Measurements from ENCODE around the gene NTM. TPM values are rescaled to one million over a fixed set of nuclear protein-coding genes. Genes with fewer than 3 reads are reported as not detected.

The NTM gene
- total RNA-seq, 3 donors from 2014 or later: 0.66 to 9.0 (median 1.0) TPM

DNA sequence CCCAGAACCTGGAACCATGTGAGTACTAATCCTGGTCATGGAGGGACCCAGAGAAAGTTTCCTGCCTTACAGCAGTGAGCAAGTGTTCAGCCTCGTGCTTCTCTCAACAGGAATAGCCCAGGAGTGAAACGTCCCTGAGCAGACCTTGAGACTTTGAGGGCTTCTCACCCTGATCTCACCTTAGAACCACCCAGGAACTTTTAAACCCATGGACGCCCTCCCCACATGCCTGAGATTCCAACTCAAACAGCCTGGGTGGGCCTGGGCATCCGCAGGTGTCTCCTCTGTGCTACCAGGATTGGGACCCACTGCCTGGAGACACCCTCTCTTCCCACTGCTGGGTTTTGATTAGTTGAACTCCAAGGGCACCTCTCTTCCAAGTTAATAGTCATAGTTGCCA, 297.2 kb downstream of the NTM start:
- intact Hi-C loops (cut with DNase I; ENCODE audit: low total_unique reads): no loop called here
- TF ChIP-seq POLR2AphosphoS5 (IDR thresholded peaks at IDR 0.05): no peak
- no peak for TF ChIP-seq POLR2A (IDR thresholded peaks at IDR 0.05)
- TF ChIP-seq, protein P1, sequence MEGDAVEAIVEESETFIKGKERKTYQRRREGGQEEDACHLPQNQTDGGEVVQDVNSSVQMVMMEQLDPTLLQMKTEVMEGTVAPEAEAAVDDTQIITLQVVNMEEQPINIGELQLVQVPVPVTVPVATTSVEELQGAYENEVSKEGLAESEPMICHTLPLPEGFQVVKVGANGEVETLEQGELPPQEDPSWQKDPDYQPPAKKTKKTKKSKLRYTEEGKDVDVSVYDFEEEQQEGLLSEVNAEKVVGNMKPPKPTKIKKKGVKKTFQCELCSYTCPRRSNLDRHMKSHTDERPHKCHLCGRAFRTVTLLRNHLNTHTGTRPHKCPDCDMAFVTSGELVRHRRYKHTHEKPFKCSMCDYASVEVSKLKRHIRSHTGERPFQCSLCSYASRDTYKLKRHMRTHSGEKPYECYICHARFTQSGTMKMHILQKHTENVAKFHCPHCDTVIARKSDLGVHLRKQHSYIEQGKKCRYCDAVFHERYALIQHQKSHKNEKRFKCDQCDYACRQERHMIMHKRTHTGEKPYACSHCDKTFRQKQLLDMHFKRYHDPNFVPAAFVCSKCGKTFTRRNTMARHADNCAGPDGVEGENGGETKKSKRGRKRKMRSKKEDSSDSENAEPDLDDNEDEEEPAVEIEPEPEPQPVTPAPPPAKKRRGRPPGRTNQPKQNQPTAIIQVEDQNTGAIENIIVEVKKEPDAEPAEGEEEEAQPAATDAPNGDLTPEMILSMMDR (IDR thresholded peaks at IDR 0.05): no peak
- Histone ChIP-seq H3K4me3 (no peak overlapping the region), H3K4me1 (no peaks in the 10 kb centered on the region), H3K9me3 (no peaks in the 10 kb centered on the region), H3K36me3 (no peaks in the 10 kb centered on the region), H3K27ac (no peak overlapping the region), H3K27me3 (no peaks in the 10 kb centered on the region)
- DNase-seq (ENCODE audit: low spot score in 2 of 2): peak in 1 of 2 donors; percentile 3

DNA sequence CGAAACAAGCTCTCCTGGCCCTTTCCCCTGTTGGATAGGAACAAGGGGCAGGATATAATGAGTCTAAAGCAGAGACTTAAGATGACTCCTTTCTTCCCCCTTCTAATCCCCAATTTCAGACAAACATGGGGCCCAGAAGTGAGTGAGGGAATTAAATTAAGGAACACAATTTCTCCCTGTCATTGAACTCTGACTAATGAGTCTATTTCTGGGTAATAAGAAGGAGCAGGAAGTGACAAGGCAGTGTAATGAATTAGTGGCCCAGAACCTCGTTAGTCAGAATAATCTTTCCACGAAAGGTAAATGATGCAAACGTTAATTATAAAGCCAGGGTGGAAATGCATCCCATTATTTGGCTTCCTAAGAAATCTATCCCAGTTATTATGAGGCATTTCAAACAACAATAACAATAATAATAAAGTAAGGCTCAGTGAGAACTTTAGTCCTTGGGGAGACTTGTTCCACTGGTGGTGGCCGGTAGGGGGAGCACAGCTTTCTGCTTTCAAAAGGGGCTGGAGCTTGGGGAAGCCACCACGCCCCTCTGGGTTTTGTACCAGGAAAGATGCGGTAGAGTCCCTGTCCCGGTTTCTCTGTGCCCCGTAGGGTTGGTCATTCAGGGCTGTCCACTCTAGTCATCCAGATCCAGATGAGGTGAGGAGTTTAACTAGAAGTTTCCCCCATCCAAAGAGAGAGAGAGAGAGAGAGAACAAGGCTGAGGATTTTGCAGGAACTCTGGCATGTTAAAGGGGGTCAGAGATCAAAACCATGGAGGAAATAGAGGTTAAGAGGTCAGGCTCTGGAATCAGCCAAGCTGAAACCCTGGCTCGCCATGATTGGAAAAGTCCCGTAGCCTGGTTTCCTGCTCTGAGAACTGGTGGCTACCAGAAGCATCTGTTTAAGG, 298.3 kb downstream of the NTM start:
- intact Hi-C loops (cut with DNase I; ENCODE audit: low total_unique reads): no loop called here
- peak in 1 of 2 donors; percentile 37 for DNase-seq (ENCODE audit: low spot score in 2 of 2)
- TF ChIP-seq, protein P1 (IDR thresholded peaks at IDR 0.05): no peak
- no peak for TF ChIP-seq POLR2AphosphoS5 (IDR thresholded peaks at IDR 0.05)
- TF ChIP-seq POLR2A (IDR thresholded peaks at IDR 0.05): no peak
- Histone ChIP-seq H3K9me3 (no peaks in the 10 kb centered on the region), H3K4me1 (no peaks in the 10 kb centered on the region), H3K36me3 (no peaks in the 10 kb centered on the region), H3K4me3 (no peak overlapping the region), H3K27ac (no peak overlapping the region), H3K27me3 (no peaks in the 10 kb centered on the region)

GRCh38 chr11:131669401-131669780, 299.0 kb downstream of the NTM start:
- H3K36me3 ChIP-seq: no peaks in the 10 kb centered on the region
- H3K27me3 ChIP-seq: no peaks in the 10 kb centered on the region
- no peaks in the 10 kb centered on the region for H3K4me1 ChIP-seq
- TF ChIP-seq POLR2A (IDR thresholded peaks at IDR 0.05) (no peak), POLR2AphosphoS5 (IDR thresholded peaks at IDR 0.05) (no peak)
- TF ChIP-seq, protein P1 (IDR thresholded peaks at IDR 0.05): no peak
- H3K27ac ChIP-seq: no peak overlapping the region
- H3K4me3 ChIP-seq: no peak overlapping the region
- intact Hi-C loops (cut with DNase I; ENCODE audit: low total_unique reads): no loop called here
- DNase-seq (ENCODE audit: low spot score in 2 of 2): no peak
- no peaks in the 10 kb centered on the region for H3K9me3 ChIP-seq

- no peaks in the 10 kb centered on the region for H3K4me1 ChIP-seq
- H3K9me3 ChIP-seq: no peaks in the 10 kb centered on the region
- no peaks in the 10 kb centered on the region for H3K27me3 ChIP-seq
- TF ChIP-seq POLR2A (IDR thresholded peaks at IDR 0.05) (no peak), POLR2AphosphoS5 (IDR thresholded peaks at IDR 0.05) (no peak)
- TF ChIP-seq, protein P1 (IDR thresholded peaks at IDR 0.05): no peak
- DNase-seq (ENCODE audit: low spot score in 2 of 2): no peak
- intact Hi-C loops (cut with DNase I; ENCODE audit: low total_unique reads): no loop called here
- H3K4me3 ChIP-seq: no peak overlapping the region
- no peaks in the 10 kb centered on the region for H3K36me3 ChIP-seq
- H3K27ac ChIP-seq: no peak overlapping the region
These were observed 300.5 kb downstream of the NTM start for GRCh38 chr11:131670876-131671275.

- DNase-seq (ENCODE audit: low spot score in 2 of 2): no peak
- Histone ChIP-seq H3K27me3 (no peaks in the 10 kb centered on the region), H3K27ac (no peak overlapping the region), H3K4me3 (no peak overlapping the region), H3K9me3 (no peaks in the 10 kb centered on the region), H3K36me3 (no peaks in the 10 kb centered on the region), H3K4me1 (no peaks in the 10 kb centered on the region)
- intact Hi-C loops (cut with DNase I; ENCODE audit: low total_unique reads): no loop called here
- TF ChIP-seq POLR2A (IDR thresholded peaks at IDR 0.05) (no peak), POLR2AphosphoS5 (IDR thresholded peaks at IDR 0.05) (no peak)
- TF ChIP-seq, protein P1 (IDR thresholded peaks at IDR 0.05): no peak
These were observed 300.9 kb downstream of the NTM start for GRCh38 chr11:131671320-131671719.

Data from breast epithelium (tissue), 4 donors.